HCT116 (cell line): ENCODE results near the gene PRPF6. TPM values are rescaled to one million over a fixed set of nuclear protein-coding genes. Genes with fewer than 3 reads are reported as not detected.

Experiments used
- ATAC-seq: fragments of 200-7000 bp; cut with Tn5 transposase; 2 replicates; pipeline ENCODE4 v1.9.1; 2020; ENCODE audit warnings: mild to moderate bottlenecking, moderate library complexity
- BruUV-seq: library from RNA; stranded (reverse); fragments of 400-500 nt; replicated peaks from 2 replicates; lab custom pipeline; 2021; lab: Mats Ljungman, UMichigan
- CTCF ChIA-PET: fragments of 300-600 bp; sonication (Branson Sonifier 250); formaldehyde crosslinking; loops from one replicate; lab custom pipeline; 2021; ENCODE audit warnings: antibody characterized with exemption; lab: Charles Lee
- POLR2A ChIA-PET: fragments of 300-600, 350-600 bp; sonication (Branson Sonifier 250); formaldehyde crosslinking; loops from one replicate; lab custom pipeline; 2021; ENCODE audit warnings: antibody characterized with exemption; lab: Charles Lee
- RAD21 ChIA-PET, 2 experiments: fragments of 300-600 bp; sonication (Branson Sonifier 250); formaldehyde crosslinking; loops; one replicate each; lab custom pipeline; 2023; ENCODE audit warnings: low total read pairs in 2 of 2; ENCODE audit not compliant: uncharacterized antibody in 2 of 2, unreplicated experiment in 2 of 2, low non-redundant PET in 1 of 2; lab: Charles Lee
- DNase-seq: peaks from one replicate; pipeline ENCODE4 v3.0.0-alpha.2; 2010; ENCODE audit warnings: low read depth, low spot score
- H2AFZ ChIP-seq: fragments of 200-600 bp; shearing (Covaris generic), sonication (generic); 2 replicates; pipeline ENCODE4 v1.6.1; 2017; ENCODE audit warnings: low read depth, mixed run types, mixed read lengths, antibody characterized with exemption, low read length; ENCODE audit not compliant: poor library complexity, severe bottlenecking
- H3K27ac ChIP-seq: 2 replicates; pipeline ENCODE4 v1.5.1; 2012; ENCODE audit warnings: low read depth, low read length
- H3K27me3 ChIP-seq: fragments of 200-600 bp; sonication (generic); 2 replicates; pipeline ENCODE4 v1.6.1; 2016; ENCODE audit warnings: mixed run types, low read length, mixed read lengths; ENCODE audit not compliant: insufficient read depth
- H3K36me3 ChIP-seq, 2 experiments: fragments of 200-500 bp in 1 of 2; fragments of 200-600 bp in 1 of 2; sonication (Bioruptor generic) in 1 of 2; sonication (generic) in 1 of 2; 2 replicates each; pipeline versions ENCODE4 v1.5.1 to v1.6.1; 2014 to 2016; ENCODE audit warnings: low read length in 2 of 2, inconsistent platforms in 1 of 2, mixed read lengths in 1 of 2, mixed run types in 1 of 2; ENCODE audit not compliant: insufficient read depth in 2 of 2, control insufficient read depth in 1 of 2
- H3K4me1 ChIP-seq, 2 experiments: fragments of 200-600 bp in 1 of 2; sonication (generic) in 1 of 2; 2 replicates each; pipeline versions ENCODE4 v1.5.1 to v1.6.1; 2012 to 2017; ENCODE audit warnings: low read length in 2 of 2, inconsistent platforms in 1 of 2, mild to moderate bottlenecking in 1 of 2, mixed read lengths in 1 of 2, mixed run types in 1 of 2, moderate library complexity in 1 of 2; ENCODE audit not compliant: insufficient read depth in 2 of 2, control insufficient read depth in 1 of 2
- H3K4me2 ChIP-seq: fragments of 200-600 bp; sonication (generic); 2 replicates; pipeline ENCODE4 v1.6.1; 2017; ENCODE audit warnings: mixed run types, low read length, mixed read lengths
- H3K4me3 ChIP-seq, 2 experiments: fragments of 200-600 bp in 1 of 2; sonication (generic) in 1 of 2; replicated peaks in 1 of 2; 2 replicates each; pipeline ENCODE4 v1.5.1; 2011 to 2016; ENCODE audit warnings: low read length in 2 of 2, control low read depth in 1 of 2, low read depth in 1 of 2, mild to moderate bottlenecking in 1 of 2, mixed read lengths in 1 of 2, mixed run types in 1 of 2
- H3K79me2 ChIP-seq: fragments of 200-600 bp; sonication (generic); 2 replicates; pipeline ENCODE4 v1.6.1; 2017; ENCODE audit warnings: mild to moderate bottlenecking, mixed run types, low read length, moderate library complexity, mixed read lengths; ENCODE audit not compliant: insufficient read depth
- H3K9ac ChIP-seq: fragments of 200-600 bp; sonication (generic); 2 replicates; pipeline ENCODE4 v1.6.1; 2016; ENCODE audit warnings: low read length, mixed read lengths
- H3K9me2 ChIP-seq: fragments of 200-600 bp; sonication (generic), shearing (Covaris generic); 2 replicates; pipeline ENCODE4 v1.6.1; 2017; ENCODE audit warnings: mixed run types, mild to moderate bottlenecking, moderate library complexity; ENCODE audit not compliant: insufficient read depth
- H3K9me3 ChIP-seq, 2 experiments: fragments of 200-500 bp in 1 of 2; fragments of 200-600 bp in 1 of 2; sonication (Bioruptor generic) in 1 of 2; sonication (generic) in 1 of 2; 2 replicates each; pipeline ENCODE4 v1.6.1; 2014 to 2017; ENCODE audit warnings: low read length in 2 of 2, mixed read lengths in 2 of 2, inconsistent platforms in 1 of 2, low read depth in 1 of 2, mild to moderate bottlenecking in 1 of 2, mixed run types in 1 of 2, moderate library complexity in 1 of 2; ENCODE audit not compliant: control insufficient read depth in 1 of 2, insufficient read depth in 1 of 2
- H4K20me1 ChIP-seq: fragments of 200-600 bp; sonication (generic), shearing (Covaris generic); 2 replicates; pipeline ENCODE4 v1.6.1; 2017; ENCODE audit warnings: mixed run types, mild to moderate bottlenecking, moderate library complexity; ENCODE audit not compliant: insufficient read depth
- CBX3 ChIP-seq: IDR thresholded peaks from 2 replicates; pipeline ENCODE4 v1.6.1; 2012; ENCODE audit warnings: low read depth
- CEBPB ChIP-seq: IDR thresholded peaks from 2 replicates; pipeline ENCODE4 v1.6.1; 2012; ENCODE audit warnings: low read depth
- CTCF ChIP-seq, 3 experiments: fragments of 200-600 bp in 1 of 3; sonication (generic) in 1 of 3; IDR thresholded peaks in 2 of 3; conservative IDR thresholded peaks in 1 of 3; 2 replicates each; pipeline ENCODE4 v1.5.1; 2012 to 2017; ENCODE audit warnings: low read depth in 2 of 3, low read length in 2 of 3, antibody characterized with exemption in 1 of 3, borderline replicate concordance in 1 of 3, control low read depth in 1 of 3, mild to moderate bottlenecking in 1 of 3, mixed read lengths in 1 of 3, mixed run types in 1 of 3, moderate library complexity in 1 of 3; ENCODE audit not compliant: insufficient read depth in 1 of 3
- ELF1 ChIP-seq: IDR thresholded peaks from 2 replicates; pipeline ENCODE4 v1.6.1; 2012; ENCODE audit warnings: low read depth, borderline replicate concordance
- EZH2 ChIP-seq: fragments of 200-600 bp; sonication (generic); IDR thresholded peaks from 2 replicates; pipeline ENCODE4 v1.6.1; 2017; ENCODE audit warnings: antibody characterized with exemption, mixed run types
- EZH2phosphoT487 ChIP-seq: fragments of 200-600 bp; IDR thresholded peaks from 2 replicates; pipeline ENCODE4 v1.6.1; 2018; ENCODE audit warnings: antibody characterized with exemption, borderline replicate concordance
- FOSL1 ChIP-seq: IDR thresholded peaks from 2 replicates; pipeline ENCODE4 v1.6.1; 2012; ENCODE audit warnings: low read depth
- JUND ChIP-seq: IDR thresholded peaks from 2 replicates; pipeline ENCODE4 v1.6.1; 2012
- POLR2A ChIP-seq: IDR thresholded peaks from 2 replicates; pipeline ENCODE4 v1.7.0; 2011; ENCODE audit warnings: borderline replicate concordance; ENCODE audit not compliant: insufficient read depth, insufficient read length; ENCODE audit errors: extremely low read depth
- REST ChIP-seq: IDR thresholded peaks from 2 replicates; pipeline ENCODE4 v1.6.1; 2012; ENCODE audit warnings: low read depth
- SP1 ChIP-seq: IDR thresholded peaks from 2 replicates; pipeline ENCODE4 v1.6.1; 2012; ENCODE audit warnings: low read depth
- intact Hi-C: fragments of 100-400 bp; cut with micrococcal nuclease; formaldehyde crosslinking; loops from 2 replicates; pipeline ENCODE4 v1.10.0; 2022
- total RNA-seq: library from RNA; stranded (reverse); gene quantifications from one replicate; pipeline ENCODE4 v1.2.1, GENCODE V29; 2021; ENCODE audit not compliant: unreplicated experiment

The PRPF6 gene
- total RNA-seq, 1 experiment from 2014 or later, result 74.9 TPM

GRCh38 chr20:64057628-64058498 lies 76.9 kb downstream of the PRPF6 start:
- Histone ChIP-seq H3K36me3 (no peaks in the 10 kb centered on the region), H3K9me3 (no peaks in the 10 kb centered on the region), H2AFZ (no peak overlapping the region), H3K27ac (no peak overlapping the region; the same call in 1 of the 2 replicates), H3K9ac (no peak overlapping the region), H3K4me3 (no peak overlapping the region), H3K79me2 (no peaks in the 10 kb centered on the region), H4K20me1 (no peaks in the 10 kb centered on the region), H3K27me3 (no peaks in the 10 kb centered on the region), H3K4me1 (peaks cover 12 to 42% of the 10 kb centered on the region in 2 experiments; a peak in 3 of 4 replicates), H3K9me2 (no peaks in the 10 kb centered on the region), H3K4me2 (peak overlapping the region; percentile 19; the same call in 1 of the 2 replicates)
- ATAC-seq (peak; percentile 87), DNase-seq (no peak)
- CTCF ChIA-PET, result interaction anchor here (1.0 to 1.4 kb wide), 3 partner anchors 19 to 520 kb away, joined by 5 to 9 read pairs (median 8); partner anchors contain the start of genes PRPF6 and PTK6
- BruUV-seq, result no TSS peak
- RAD21 ChIA-PET, result no interaction called here
- TF ChIP-seq CEBPB, result no peak
- no peak for TF ChIP-seq ELF1
- TF ChIP-seq CTCF (IDR thresholded peaks at IDR 0.05 in 2 of 3, conservative IDR thresholded peaks at IDR 0.05 in 1 of 3; ENCODE audit: borderline replicate concordance in 1 of 3, insufficient read depth in 1 of 3, low read depth in 2 of 3, low read length in 2 of 3), result peak in 2 of 3 experiments; percentile 85 to 93; a peak in 4 of 6 replicates
- no peak for TF ChIP-seq CBX3
- intact Hi-C loops, result loop anchor here (2.0 to 10.0 kb wide), 2 partner anchors 77 to 353 kb away; partner anchors contain the start of genes ARFRP1, PRPF6 and ZGPAT
- POLR2A ChIA-PET, result no interaction called here

- ChIA-PET RAD21 (no interaction called here), CTCF (interaction anchor here (1.4 kb wide), 1 partner anchor 521 kb away, joined by 8 read pairs; the partner anchor contains the start of gene PTK6), POLR2A (no interaction called here)
- BruUV-seq, result no TSS peak
- H3K79me2 ChIP-seq, result no peaks in the 10 kb centered on the region
- no peak overlapping the region for H3K4me3 ChIP-seq
- no peaks in the 10 kb centered on the region for H4K20me1 ChIP-seq
- DNase-seq (no peak), ATAC-seq (no peak)
- H3K27ac ChIP-seq, result no peak overlapping the region
- H3K4me1 ChIP-seq, result peaks cover 12 to 45% of the 10 kb centered on the region in 2 experiments; a peak in 3 of 4 replicates
- no peaks in the 10 kb centered on the region for H3K9me2 ChIP-seq
- no peak overlapping the region for H3K9ac ChIP-seq
- H2AFZ ChIP-seq, result no peak overlapping the region
- H3K27me3 ChIP-seq, result no peaks in the 10 kb centered on the region
- H3K9me3 ChIP-seq, result no peaks in the 10 kb centered on the region
- no peak overlapping the region for H3K4me2 ChIP-seq
- intact Hi-C loops, result loop anchor here (10.0 kb wide), 1 partner anchor 354 kb away; the partner anchor contains the start of genes ARFRP1 and ZGPAT
- H3K36me3 ChIP-seq, result no peaks in the 10 kb centered on the region
- TF ChIP-seq CEBPB, result no peak
- TF ChIP-seq CBX3, result no peak
- no peak for TF ChIP-seq REST
- no peak for TF ChIP-seq EZH2phosphoT487
- no peak for TF ChIP-seq FOSL1
- no peak for TF ChIP-seq SP1
- TF ChIP-seq JUND, result no peak
- TF ChIP-seq POLR2A, result no peak
- TF ChIP-seq EZH2, result no peak
Measured at GRCh38 chr20:64058536-64058935, 77.6 kb downstream of the PRPF6 start.
